ENCODE results near the gene XIST. TPM values are rescaled to one million over a fixed set of nuclear protein-coding genes. Genes with fewer than 3 reads are reported as not detected.

XIST gene
- total and polyA plus RNA-seq, 2 donors (not counting 1 experiment from before 2014, with no cell fraction given): 0.07 to 97.9 TPM

- no peak overlapping the region for H3K27ac ChIP-seq (ENCODE audit: insufficient read depth, low read length)
- DNase-seq (ENCODE audit: low read depth in 2 of 2): no peak
- H3K4me2 ChIP-seq (ENCODE audit: extremely low read depth, insufficient read depth, low read length): peak overlapping the region; percentile 58
- no peaks in the 10 kb centered on the region for H3K36me3 ChIP-seq (ENCODE audit: control insufficient read depth, insufficient read depth, low read length)
- TF ChIP-seq EZH2 (IDR thresholded peaks at IDR 0.05; ENCODE audit: low read length, missing control alignments): no peak
- TF ChIP-seq, protein P1, sequence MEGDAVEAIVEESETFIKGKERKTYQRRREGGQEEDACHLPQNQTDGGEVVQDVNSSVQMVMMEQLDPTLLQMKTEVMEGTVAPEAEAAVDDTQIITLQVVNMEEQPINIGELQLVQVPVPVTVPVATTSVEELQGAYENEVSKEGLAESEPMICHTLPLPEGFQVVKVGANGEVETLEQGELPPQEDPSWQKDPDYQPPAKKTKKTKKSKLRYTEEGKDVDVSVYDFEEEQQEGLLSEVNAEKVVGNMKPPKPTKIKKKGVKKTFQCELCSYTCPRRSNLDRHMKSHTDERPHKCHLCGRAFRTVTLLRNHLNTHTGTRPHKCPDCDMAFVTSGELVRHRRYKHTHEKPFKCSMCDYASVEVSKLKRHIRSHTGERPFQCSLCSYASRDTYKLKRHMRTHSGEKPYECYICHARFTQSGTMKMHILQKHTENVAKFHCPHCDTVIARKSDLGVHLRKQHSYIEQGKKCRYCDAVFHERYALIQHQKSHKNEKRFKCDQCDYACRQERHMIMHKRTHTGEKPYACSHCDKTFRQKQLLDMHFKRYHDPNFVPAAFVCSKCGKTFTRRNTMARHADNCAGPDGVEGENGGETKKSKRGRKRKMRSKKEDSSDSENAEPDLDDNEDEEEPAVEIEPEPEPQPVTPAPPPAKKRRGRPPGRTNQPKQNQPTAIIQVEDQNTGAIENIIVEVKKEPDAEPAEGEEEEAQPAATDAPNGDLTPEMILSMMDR (conservative IDR thresholded peaks at IDR 0.05 in 1 of 2, IDR thresholded peaks at IDR 0.05 in 1 of 2; ENCODE audit: low read depth in 1 of 2, low read length in 2 of 2): no peak
- H3K79me2 ChIP-seq (ENCODE audit: control insufficient read depth, insufficient read depth, low read length): peaks cover 72% of the 10 kb centered on the region
- no peaks in the 10 kb centered on the region for H3K27me3 ChIP-seq (ENCODE audit: control insufficient read depth, insufficient read depth, low read length)
- no peaks in the 10 kb centered on the region for H3K9me3 ChIP-seq (ENCODE audit: control insufficient read depth, insufficient read depth, low read depth, low read length)
- H2AFZ ChIP-seq (ENCODE audit: low read length): no peak overlapping the region
- peaks cover 7% of the 10 kb centered on the region for H4K20me1 ChIP-seq (ENCODE audit: control insufficient read depth, extremely low read depth, insufficient read depth, low read length)
- peak overlapping the region in 2 of 4 experiments; percentile 6 to 43 for H3K4me3 ChIP-seq (replicated peaks in 1 of 4; ENCODE audit: control extremely low read depth in 1 of 4, insufficient read depth in 1 of 4, low read depth in 3 of 4, low read length in 4 of 4)
- no peaks in the 10 kb centered on the region for H3K4me1 ChIP-seq (ENCODE audit: control insufficient read depth, extremely low read depth, insufficient read depth, low read length)
- no peak overlapping the region for H3K9ac ChIP-seq (ENCODE audit: insufficient read depth, low read length)
Measured at GRCh38 chrX:73847991-73848390, 4.5 kb downstream of the XIST start.

- Histone ChIP-seq H4K20me1 (ENCODE audit: control insufficient read depth, extremely low read depth, insufficient read depth, low read length) (peaks cover 9% of the 10 kb centered on the region), H3K4me1 (ENCODE audit: control insufficient read depth, extremely low read depth, insufficient read depth, low read length) (no peaks in the 10 kb centered on the region), H3K27ac (ENCODE audit: insufficient read depth, low read length) (no peak overlapping the region), H3K79me2 (ENCODE audit: control insufficient read depth, insufficient read depth, low read length) (peaks cover 81% of the 10 kb centered on the region), H3K9me3 (ENCODE audit: control insufficient read depth, insufficient read depth, low read depth, low read length) (no peaks in the 10 kb centered on the region), H3K27me3 (ENCODE audit: control insufficient read depth, insufficient read depth, low read length) (no peaks in the 10 kb centered on the region), H3K4me2 (ENCODE audit: extremely low read depth, insufficient read depth, low read length) (peak overlapping the region; percentile 25), H2AFZ (ENCODE audit: low read length) (no peak overlapping the region), H3K36me3 (ENCODE audit: control insufficient read depth, insufficient read depth, low read length) (no peaks in the 10 kb centered on the region), H3K9ac (ENCODE audit: insufficient read depth, low read length) (no peak overlapping the region), H3K4me3 (replicated peaks in 1 of 4; ENCODE audit: control extremely low read depth in 1 of 4, insufficient read depth in 1 of 4, low read depth in 3 of 4, low read length in 4 of 4) (no peak overlapping the region)
- no peak for TF ChIP-seq EZH2 (IDR thresholded peaks at IDR 0.05; ENCODE audit: low read length, missing control alignments)
- TF ChIP-seq, protein P1 (conservative IDR thresholded peaks at IDR 0.05 in 1 of 2, IDR thresholded peaks at IDR 0.05 in 1 of 2; ENCODE audit: low read depth in 1 of 2, low read length in 2 of 2): no peak
- no peak for DNase-seq (ENCODE audit: low read depth in 2 of 2)
Measured at GRCh38 chrX:73847100-73847499, 5.4 kb downstream of the XIST start.

DNA sequence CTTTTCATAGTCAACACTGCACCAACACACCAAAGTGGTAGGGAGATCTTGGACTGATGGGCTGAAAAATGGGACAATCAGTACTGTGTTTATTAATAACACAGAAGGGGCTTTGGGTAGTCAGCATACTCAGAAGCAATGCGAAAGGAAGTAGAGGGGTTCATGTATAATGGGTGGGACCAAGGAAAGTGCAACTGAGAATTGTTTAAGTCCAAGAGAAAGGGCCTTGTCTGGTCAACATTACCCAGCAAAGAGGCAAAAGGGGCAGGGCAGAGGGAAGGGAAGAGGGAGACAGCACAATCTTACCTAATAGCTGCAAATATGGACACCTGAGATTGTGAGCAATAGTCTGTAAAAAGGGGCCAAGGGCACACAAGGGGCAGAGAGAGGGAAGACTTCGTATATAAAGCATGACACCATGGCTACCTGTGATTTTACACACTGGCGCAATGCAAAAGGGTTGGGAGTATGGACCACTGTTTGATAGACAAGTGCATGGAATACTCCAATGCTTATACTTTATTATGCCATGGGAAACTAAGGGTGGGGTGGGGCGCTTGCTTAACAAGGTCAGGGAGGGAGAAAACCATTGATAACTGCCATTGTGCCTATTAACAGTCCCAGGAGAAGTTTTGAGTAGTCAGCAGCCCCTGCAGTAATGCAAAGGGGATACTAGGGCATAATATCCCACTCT lies 9.8 kb downstream of the XIST start:
- Histone ChIP-seq H3K9me3 (ENCODE audit: control insufficient read depth, insufficient read depth, low read depth, low read length) (no peaks in the 10 kb centered on the region), H3K27ac (ENCODE audit: insufficient read depth, low read length) (no peak overlapping the region), H3K4me2 (ENCODE audit: extremely low read depth, insufficient read depth, low read length) (peak overlapping the region; percentile 25), H3K27me3 (ENCODE audit: control insufficient read depth, insufficient read depth, low read length) (no peaks in the 10 kb centered on the region), H4K20me1 (ENCODE audit: control insufficient read depth, extremely low read depth, insufficient read depth, low read length) (peaks cover 9% of the 10 kb centered on the region), H3K4me1 (ENCODE audit: control insufficient read depth, extremely low read depth, insufficient read depth, low read length) (no peaks in the 10 kb centered on the region), H2AFZ (ENCODE audit: low read length) (no peak overlapping the region), H3K36me3 (ENCODE audit: control insufficient read depth, insufficient read depth, low read length) (no peaks in the 10 kb centered on the region), H3K79me2 (ENCODE audit: control insufficient read depth, insufficient read depth, low read length) (peaks cover 73% of the 10 kb centered on the region), H3K4me3 (replicated peaks in 1 of 4; ENCODE audit: control extremely low read depth in 1 of 4, insufficient read depth in 1 of 4, low read depth in 3 of 4, low read length in 4 of 4) (no peak overlapping the region), H3K9ac (ENCODE audit: insufficient read depth, low read length) (no peak overlapping the region)
- TF ChIP-seq, protein P1 (conservative IDR thresholded peaks at IDR 0.05 in 1 of 2, IDR thresholded peaks at IDR 0.05 in 1 of 2; ENCODE audit: low read depth in 1 of 2, low read length in 2 of 2): no peak
- no peak for TF ChIP-seq EZH2 (IDR thresholded peaks at IDR 0.05; ENCODE audit: low read length, missing control alignments)
- no peak for DNase-seq (ENCODE audit: low read depth in 2 of 2)
